ENCODE data around the gene PRKAA1.

DNA sequence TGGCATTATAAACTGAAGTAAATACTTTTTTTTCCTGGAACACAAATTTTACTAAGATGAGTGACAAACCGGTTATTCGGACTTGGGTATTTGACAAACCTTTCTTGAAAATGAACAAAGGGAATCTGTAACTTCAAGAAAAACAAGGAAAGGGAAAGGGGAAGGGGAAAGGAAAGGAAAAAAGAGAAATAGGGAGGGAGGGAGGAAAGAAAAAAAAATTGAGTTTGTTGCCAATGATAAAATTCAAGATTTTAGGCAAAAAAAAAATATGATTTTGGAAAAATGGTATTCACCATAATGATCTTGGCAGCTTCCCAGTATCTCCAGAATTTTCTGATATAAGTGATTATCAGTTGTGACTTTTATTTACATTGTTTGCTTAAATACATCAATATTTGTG lies 40.8 kb downstream of the PRKAA1 start:
- TF ChIP-seq CTCF (IDR thresholded peaks at IDR 0.05; ENCODE audit: low read length) (no peak), EZH2phosphoT487 (IDR thresholded peaks at IDR 0.05; ENCODE audit: low read length) (no peak)

Data from MM.1S (cell line).